PC-9 (cell line): ENCODE results near the gene ZBTB7C. TPM values are rescaled to one million over a fixed set of nuclear protein-coding genes. Genes with fewer than 3 reads are reported as not detected.

Experiments
- BruUV-seq: library from RNA; stranded (reverse); fragments of 400-500 nt; replicated peaks from 2 replicates; lab custom pipeline; 2021; lab: Mats Ljungman, UMichigan
- CTCF ChIA-PET: fragments of 300-600 bp; sonication (Branson Sonifier 250); formaldehyde crosslinking; loops from one replicate; lab custom pipeline; 2022; ENCODE audit warnings: antibody characterized with exemption; lab: Charles Lee
- POLR2A ChIA-PET: fragments of 300-600 bp; sonication (Branson Sonifier 250); formaldehyde crosslinking; loops from one replicate; lab custom pipeline; 2022; ENCODE audit warnings: antibody characterized with exemption; ENCODE audit not compliant: unreplicated experiment; lab: Charles Lee
- DNase-seq, 2 experiments: peaks; one replicate each; pipeline versions ENCODE4 v3.0.0 to v3.0.0-alpha.2; 2015 to 2022; ENCODE audit warnings: mixed read lengths in 1 of 2
- H2AFZ ChIP-seq: fragments of 200-600 bp; sonication (generic); 2 replicates; pipeline ENCODE4 v1.8.1; 2017; ENCODE audit warnings: antibody characterized with exemption
- H3F3A ChIP-seq: fragments of 200-600 bp; sonication (generic); 2 replicates; pipeline ENCODE4 v1.8.1; 2017; ENCODE audit warnings: antibody characterized with exemption, mild to moderate bottlenecking, low read depth; ENCODE audit not compliant: insufficient read depth
- H3K27ac ChIP-seq: fragments of 200-600 bp; sonication (generic); 2 replicates; pipeline ENCODE4 v1.6.1; 2016; ENCODE audit warnings: mixed run types
- H3K27me3 ChIP-seq: fragments of 200-600 bp; sonication (generic); 2 replicates; pipeline ENCODE4 v1.6.1; 2016; ENCODE audit warnings: low read depth, mixed run types; ENCODE audit not compliant: insufficient read depth
- H3K36me3 ChIP-seq: fragments of 200-600 bp; sonication (generic); 2 replicates; pipeline ENCODE4 v1.6.1; 2016; ENCODE audit warnings: low read depth, mixed run types
- H3K4me1 ChIP-seq: fragments of 200-600 bp; sonication (generic); replicated peaks from 2 replicates; pipeline ENCODE4 v1.6.1; 2016; ENCODE audit warnings: mixed run types; ENCODE audit not compliant: insufficient read depth
- H3K4me2 ChIP-seq: fragments of 200-600 bp; sonication (generic); 2 replicates; pipeline ENCODE4 v1.6.1; 2017; ENCODE audit warnings: mixed run types
- H3K4me3 ChIP-seq: fragments of 200-600 bp; sonication (generic); 2 replicates; pipeline ENCODE4 v1.6.1; 2016; ENCODE audit warnings: mixed run types
- H3K79me2 ChIP-seq: fragments of 200-600 bp; sonication (generic); 2 replicates; pipeline ENCODE4 v1.6.1; 2017; ENCODE audit warnings: low read depth, mixed run types
- H3K9me2 ChIP-seq: fragments of 200-600 bp; sonication (generic); 2 replicates; pipeline ENCODE4 v1.8.1; 2017; ENCODE audit warnings: mild to moderate bottlenecking; ENCODE audit not compliant: insufficient read depth
- H3K9me3 ChIP-seq: fragments of 200-600 bp; sonication (generic); 2 replicates; pipeline ENCODE4 v1.8.1; 2016; ENCODE audit warnings: low read depth; ENCODE audit not compliant: insufficient read depth
- H4K20me1 ChIP-seq: fragments of 200-600 bp; sonication (generic); 2 replicates; pipeline ENCODE4 v1.8.1; 2017; ENCODE audit not compliant: insufficient read depth
- EZH2 ChIP-seq: fragments of 200-600 bp; sonication (generic); IDR thresholded peaks from 2 replicates; pipeline ENCODE4 v1.8.0; 2017; ENCODE audit warnings: antibody characterized with exemption, low read depth
- intact Hi-C: fragments of 100-400 bp; cut with micrococcal nuclease; formaldehyde crosslinking; loops from one replicate; pipeline ENCODE4 v1.10.0; 2022; ENCODE audit not compliant: unreplicated experiment
- total RNA-seq: library from RNA; stranded (reverse); gene quantifications from 2 replicates; pipeline ENCODE4 v1.2.3, GENCODE V29; 2021
- TF ChIP-seq, protein P1 (sequence below): fragments of 200-600 bp; sonication (generic); conservative IDR thresholded peaks from 2 replicates; pipeline ENCODE4 v1.6.1; 2017; ENCODE audit warnings: mixed run types, antibody characterized with exemption, mild to moderate bottlenecking, moderate library complexity

ZBTB7C gene
- total RNA-seq, 1 experiment from 2014 or later, result not detected

DNA sequence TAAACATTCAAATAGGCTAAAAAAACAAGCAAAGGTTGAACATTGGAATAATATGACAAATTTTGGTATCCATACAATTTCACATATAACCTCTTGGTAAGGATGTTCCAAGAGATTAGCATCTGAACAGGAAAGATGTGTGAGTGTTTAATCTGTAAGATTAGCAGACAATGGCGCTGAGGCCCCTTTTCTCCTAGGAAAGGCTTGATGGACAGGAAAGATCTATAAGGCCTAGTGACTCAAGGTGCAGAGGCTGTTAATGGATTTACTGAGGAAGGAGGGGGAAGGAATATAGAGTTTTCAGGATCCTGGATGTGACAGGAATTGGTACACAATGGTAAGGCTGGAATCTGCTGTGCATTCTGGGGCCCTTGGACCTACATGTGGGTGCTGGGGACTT, 430.6 kb downstream of the ZBTB7C start:
- Histone ChIP-seq H3K9me2 (no peaks in the 10 kb centered on the region), H3K79me2 (no peaks in the 10 kb centered on the region), H3K4me3 (no peak overlapping the region), H3F3A (no peaks in the 10 kb centered on the region), H4K20me1 (no peaks in the 10 kb centered on the region), H3K36me3 (no peaks in the 10 kb centered on the region), H3K27ac (no peak overlapping the region), H3K4me2 (no peak overlapping the region), H3K9me3 (no peaks in the 10 kb centered on the region), H3K4me1 (peaks cover 6% of the 10 kb centered on the region; the same call in 1 of the 2 replicates), H2AFZ (no peak overlapping the region), H3K27me3 (no peaks in the 10 kb centered on the region)
- no peak for TF ChIP-seq EZH2
- CTCF ChIA-PET, result no interaction called here
- POLR2A ChIA-PET, result no interaction called here
- no TSS peak for BruUV-seq
- intact Hi-C loops, result no loop called here
- no peak for DNase-seq

DNA sequence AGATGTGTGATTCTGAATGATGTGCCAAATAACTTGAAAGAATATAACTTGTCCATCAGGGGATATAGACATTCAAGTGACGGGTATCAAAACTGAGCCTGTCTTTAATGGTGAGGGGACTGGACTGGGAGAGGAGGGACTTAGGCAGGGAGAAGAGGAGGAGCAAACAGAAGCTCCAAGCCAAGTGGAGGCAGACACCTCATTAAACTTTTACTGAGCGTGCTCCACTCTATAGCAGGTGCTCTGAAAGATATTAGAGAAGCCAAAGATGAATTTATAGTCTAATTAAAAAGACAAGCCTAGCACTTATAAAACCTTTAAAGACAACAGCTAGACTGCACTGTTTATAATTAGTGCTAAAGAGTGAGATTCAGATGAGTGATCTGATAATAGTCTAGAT, 431.0 kb downstream of the ZBTB7C start:
- Histone ChIP-seq H3K4me1 (peaks cover 6% of the 10 kb centered on the region; the same call in 1 of the 2 replicates), H3K9me3 (no peaks in the 10 kb centered on the region), H3K9me2 (no peaks in the 10 kb centered on the region), H3K36me3 (no peaks in the 10 kb centered on the region), H3K4me3 (no peak overlapping the region), H4K20me1 (no peaks in the 10 kb centered on the region), H3F3A (no peaks in the 10 kb centered on the region), H3K27me3 (no peaks in the 10 kb centered on the region), H3K79me2 (no peaks in the 10 kb centered on the region), H2AFZ (no peak overlapping the region), H3K4me2 (no peak overlapping the region), H3K27ac (no peak overlapping the region)
- BruUV-seq, result no TSS peak
- intact Hi-C loops, result no loop called here
- no peak for DNase-seq
- CTCF ChIA-PET, result no interaction called here
- TF ChIP-seq, protein P1, sequence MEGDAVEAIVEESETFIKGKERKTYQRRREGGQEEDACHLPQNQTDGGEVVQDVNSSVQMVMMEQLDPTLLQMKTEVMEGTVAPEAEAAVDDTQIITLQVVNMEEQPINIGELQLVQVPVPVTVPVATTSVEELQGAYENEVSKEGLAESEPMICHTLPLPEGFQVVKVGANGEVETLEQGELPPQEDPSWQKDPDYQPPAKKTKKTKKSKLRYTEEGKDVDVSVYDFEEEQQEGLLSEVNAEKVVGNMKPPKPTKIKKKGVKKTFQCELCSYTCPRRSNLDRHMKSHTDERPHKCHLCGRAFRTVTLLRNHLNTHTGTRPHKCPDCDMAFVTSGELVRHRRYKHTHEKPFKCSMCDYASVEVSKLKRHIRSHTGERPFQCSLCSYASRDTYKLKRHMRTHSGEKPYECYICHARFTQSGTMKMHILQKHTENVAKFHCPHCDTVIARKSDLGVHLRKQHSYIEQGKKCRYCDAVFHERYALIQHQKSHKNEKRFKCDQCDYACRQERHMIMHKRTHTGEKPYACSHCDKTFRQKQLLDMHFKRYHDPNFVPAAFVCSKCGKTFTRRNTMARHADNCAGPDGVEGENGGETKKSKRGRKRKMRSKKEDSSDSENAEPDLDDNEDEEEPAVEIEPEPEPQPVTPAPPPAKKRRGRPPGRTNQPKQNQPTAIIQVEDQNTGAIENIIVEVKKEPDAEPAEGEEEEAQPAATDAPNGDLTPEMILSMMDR, result no peak
- no peak for TF ChIP-seq EZH2
- POLR2A ChIA-PET, result no interaction called here

Other genes starting within 250 kb of the ZBTB7C start
- gene CTIF, start 129.6 kb upstream of the ZBTB7C start, total RNA-seq, result 17.0 and 26.2 TPM in 2 replicates